Smooth muscle cell (in vitro differentiated cells): ENCODE results near the gene HOXA13. TPM values are rescaled to one million over a fixed set of nuclear protein-coding genes. Genes with fewer than 3 reads are reported as not detected.

ENCODE experiments used
- DNase-seq: peaks from one replicate; lab custom pipeline; 2025; ENCODE audit not compliant: unreplicated experiment; lab: John Stamatoyannopoulos, UW
- H2AFZ ChIP-seq: fragments of 200-600 bp; sonication (generic); 2 replicates; pipeline ENCODE4 v1.6.0; 2016; ENCODE audit warnings: antibody characterized with exemption, low read depth, mild to moderate bottlenecking
- H3F3A ChIP-seq: fragments of 200-600 bp; sonication (generic); 2 replicates; pipeline ENCODE4 v1.6.0; 2017; ENCODE audit warnings: antibody characterized with exemption, low read depth
- H3K27ac ChIP-seq: fragments of 200-600 bp; sonication (generic); 2 replicates; pipeline ENCODE4 v1.5.1; 2016; ENCODE audit warnings: low read depth, mild to moderate bottlenecking
- H3K27me3 ChIP-seq: fragments of 200-600 bp; sonication (generic); 2 replicates; pipeline ENCODE4 v1.6.1; 2016; ENCODE audit warnings: low read depth, mild to moderate bottlenecking
- H3K36me3 ChIP-seq: fragments of 200-600 bp; sonication (generic); 2 replicates; pipeline ENCODE4 v1.5.1; 2016; ENCODE audit warnings: low read depth
- H3K4me1 ChIP-seq: fragments of 200-600 bp; sonication (generic); 2 replicates; pipeline ENCODE4 v1.5.1; 2016; ENCODE audit warnings: low read depth
- H3K4me2 ChIP-seq: fragments of 200-600 bp; sonication (generic); 2 replicates; pipeline ENCODE4 v1.6.0; 2016; ENCODE audit warnings: mild to moderate bottlenecking
- H3K4me3 ChIP-seq: fragments of 200-600 bp; sonication (generic); 2 replicates; pipeline ENCODE4 v1.5.1; 2016; ENCODE audit warnings: mild to moderate bottlenecking
- H3K79me2 ChIP-seq: fragments of 200-600 bp; sonication (generic); 2 replicates; pipeline ENCODE4 v1.6.0; 2016; ENCODE audit warnings: low read depth, mild to moderate bottlenecking
- H3K9ac ChIP-seq: fragments of 200-600 bp; sonication (generic); 2 replicates; pipeline ENCODE4 v1.6.0; 2016; ENCODE audit warnings: low read depth
- H3K9me3 ChIP-seq: fragments of 200-600 bp; sonication (generic); replicated peaks from 2 replicates; pipeline ENCODE4 v1.5.1; 2016; ENCODE audit warnings: low read depth
- H4K20me1 ChIP-seq: fragments of 200-600 bp; sonication (generic); 2 replicates; pipeline ENCODE4 v1.6.0; 2016; ENCODE audit warnings: low read depth
- WGBS: methylation state at CpG from one replicate; pipeline ENCODE4 v1.1.7; 2016; ENCODE audit warnings: low lambda C conversion rate; 5-methylcytosine and 5-hydroxymethylcytosine counted together
- polyA plus RNA-seq: library from polyadenylated mRNA; unstranded; fragments of >200 nt; fragmentation: Nextera tagmentation; extraction: Ambion mirVana; gene quantifications from 2 replicates; pipeline ENCODE4 v1.2.1, GENCODE V29; 2016
- total RNA-seq: library from RNA; depleted of rRNA; stranded (reverse); fragments of >200 nt; gene quantifications from 2 replicates; pipeline ENCODE4 v1.2.3, GENCODE V29; 2014
- TF ChIP-seq, protein P1 (sequence below): fragments of 200-600 bp; sonication (generic); IDR thresholded peaks from 2 replicates; pipeline ENCODE4 v1.5.1; 2017; ENCODE audit warnings: borderline replicate concordance, mild to moderate bottlenecking, antibody characterized with exemption; ENCODE audit not compliant: insufficient read depth, poor library complexity, severe bottlenecking

The HOXA13 gene
- total and polyA plus RNA-seq, 2 experiments from 2014 or later = 10.0 to 14.2 TPM

DNA sequence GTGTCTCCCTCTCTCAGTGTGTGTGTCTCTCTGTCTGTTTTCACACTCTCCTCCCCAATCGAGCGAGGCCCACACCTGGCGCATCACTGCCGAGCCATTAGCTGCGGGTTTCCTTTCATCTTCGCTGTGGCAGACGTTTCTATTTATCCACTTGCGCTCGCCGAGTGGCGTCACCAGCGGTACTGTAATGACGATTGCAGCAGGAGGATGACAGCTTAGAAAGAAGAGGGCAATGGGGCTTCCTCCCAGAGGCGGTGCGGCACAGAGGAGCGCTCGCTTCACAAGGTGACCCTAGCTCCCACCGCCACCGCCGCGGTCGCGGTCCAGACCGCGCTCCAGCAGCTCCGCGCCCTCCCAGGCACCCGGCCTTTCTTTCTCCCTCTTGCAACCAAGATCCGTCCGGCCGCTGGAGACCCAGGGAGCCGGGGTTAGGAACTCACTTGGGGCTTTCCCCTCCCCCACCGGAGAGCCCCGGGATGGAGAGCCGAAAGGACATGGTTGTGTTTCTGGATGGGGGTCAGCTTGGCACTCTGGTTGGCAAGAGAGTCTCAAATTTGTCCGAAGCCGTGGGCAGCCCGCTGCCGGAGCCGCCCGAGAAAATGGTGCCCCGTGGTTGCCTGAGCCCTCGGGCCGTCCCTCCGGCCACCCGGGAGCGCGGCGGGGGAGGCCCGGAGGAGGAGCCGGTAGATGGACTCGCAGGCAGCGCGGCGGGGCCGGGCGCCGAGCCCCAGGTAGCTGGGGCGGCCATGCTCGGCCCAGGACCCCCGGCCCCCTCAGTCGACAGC lies 42.9 kb upstream of the HOXA13 start, which contains the start of gene EVX1:
Gene EVX1, plus strand, starts transcription at position 248 of the 785 bp plus-strand sequence. Its CDS starts 229 bp downstream, at position 477.
- H3K4me1 ChIP-seq = peaks cover 44% of the 10 kb centered on the region
- peaks cover 15% of the 10 kb centered on the region for H3F3A ChIP-seq
- no peaks in the 10 kb centered on the region for H4K20me1 ChIP-seq
- no peak for DNase-seq
- under 1% methylated on average over 61 of the region's 62 CpGs for WGBS
- peak within 1 kb of the TSS; percentile 97 for H3K4me2 ChIP-seq
- peaks cover 37% of the 10 kb centered on the region for H3K79me2 ChIP-seq
- peak within 1 kb of the TSS; percentile 44 for H3K9ac ChIP-seq
- H3K27me3 ChIP-seq = peaks cover 54% of the 10 kb centered on the region
- peak within 1 kb of the TSS; percentile 72 for H3K4me3 ChIP-seq
- TF ChIP-seq, protein P1, sequence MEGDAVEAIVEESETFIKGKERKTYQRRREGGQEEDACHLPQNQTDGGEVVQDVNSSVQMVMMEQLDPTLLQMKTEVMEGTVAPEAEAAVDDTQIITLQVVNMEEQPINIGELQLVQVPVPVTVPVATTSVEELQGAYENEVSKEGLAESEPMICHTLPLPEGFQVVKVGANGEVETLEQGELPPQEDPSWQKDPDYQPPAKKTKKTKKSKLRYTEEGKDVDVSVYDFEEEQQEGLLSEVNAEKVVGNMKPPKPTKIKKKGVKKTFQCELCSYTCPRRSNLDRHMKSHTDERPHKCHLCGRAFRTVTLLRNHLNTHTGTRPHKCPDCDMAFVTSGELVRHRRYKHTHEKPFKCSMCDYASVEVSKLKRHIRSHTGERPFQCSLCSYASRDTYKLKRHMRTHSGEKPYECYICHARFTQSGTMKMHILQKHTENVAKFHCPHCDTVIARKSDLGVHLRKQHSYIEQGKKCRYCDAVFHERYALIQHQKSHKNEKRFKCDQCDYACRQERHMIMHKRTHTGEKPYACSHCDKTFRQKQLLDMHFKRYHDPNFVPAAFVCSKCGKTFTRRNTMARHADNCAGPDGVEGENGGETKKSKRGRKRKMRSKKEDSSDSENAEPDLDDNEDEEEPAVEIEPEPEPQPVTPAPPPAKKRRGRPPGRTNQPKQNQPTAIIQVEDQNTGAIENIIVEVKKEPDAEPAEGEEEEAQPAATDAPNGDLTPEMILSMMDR = no peak
- no peak within 1 kb of the TSS for H3K27ac ChIP-seq
- H3K9me3 ChIP-seq = no peaks in the 10 kb centered on the region
- peak within 1 kb of the TSS; percentile 94 for H2AFZ ChIP-seq
- no peaks in the 10 kb centered on the region for H3K36me3 ChIP-seq

DNA sequence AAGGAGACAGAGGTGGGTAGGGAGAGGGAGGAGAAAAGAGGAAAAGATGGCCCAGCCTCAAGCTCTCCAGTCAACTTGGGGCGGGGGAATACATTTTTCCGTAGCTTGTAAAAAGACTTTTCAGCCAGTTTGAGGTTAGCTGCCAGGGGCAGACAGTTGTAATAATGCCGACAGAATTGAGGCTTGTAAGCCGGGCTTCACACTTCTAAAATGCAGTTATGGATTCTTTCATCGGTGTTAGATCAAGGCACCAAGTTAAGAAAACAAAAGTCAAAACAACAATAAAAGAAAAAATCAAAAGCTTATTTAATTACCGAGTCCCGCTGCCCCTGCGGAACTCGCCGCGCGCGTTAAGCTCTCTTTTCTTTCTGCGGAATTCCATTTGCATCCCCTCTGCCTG lies 42.3 kb upstream of the HOXA13 start:
- no peaks in the 10 kb centered on the region for H3K9me3 ChIP-seq
- peak overlapping the region; percentile 44 for H3K9ac ChIP-seq
- peak overlapping the region; percentile 94 for H2AFZ ChIP-seq
- H3K4me1 ChIP-seq = peaks cover 44% of the 10 kb centered on the region
- H3F3A ChIP-seq = peaks cover 15% of the 10 kb centered on the region
- no peaks in the 10 kb centered on the region for H4K20me1 ChIP-seq
- peaks cover 37% of the 10 kb centered on the region for H3K79me2 ChIP-seq
- peaks cover 48% of the 10 kb centered on the region for H3K27me3 ChIP-seq
- H3K4me2 ChIP-seq = peak overlapping the region; percentile 97
- no peak for DNase-seq
- H3K36me3 ChIP-seq = no peaks in the 10 kb centered on the region
- H3K27ac ChIP-seq = no peak overlapping the region
- peak overlapping the region; percentile 72 for H3K4me3 ChIP-seq
- WGBS = under 1% methylated on average over 14 of the region's 14 CpGs
- TF ChIP-seq, protein P1 = no peak

DNA sequence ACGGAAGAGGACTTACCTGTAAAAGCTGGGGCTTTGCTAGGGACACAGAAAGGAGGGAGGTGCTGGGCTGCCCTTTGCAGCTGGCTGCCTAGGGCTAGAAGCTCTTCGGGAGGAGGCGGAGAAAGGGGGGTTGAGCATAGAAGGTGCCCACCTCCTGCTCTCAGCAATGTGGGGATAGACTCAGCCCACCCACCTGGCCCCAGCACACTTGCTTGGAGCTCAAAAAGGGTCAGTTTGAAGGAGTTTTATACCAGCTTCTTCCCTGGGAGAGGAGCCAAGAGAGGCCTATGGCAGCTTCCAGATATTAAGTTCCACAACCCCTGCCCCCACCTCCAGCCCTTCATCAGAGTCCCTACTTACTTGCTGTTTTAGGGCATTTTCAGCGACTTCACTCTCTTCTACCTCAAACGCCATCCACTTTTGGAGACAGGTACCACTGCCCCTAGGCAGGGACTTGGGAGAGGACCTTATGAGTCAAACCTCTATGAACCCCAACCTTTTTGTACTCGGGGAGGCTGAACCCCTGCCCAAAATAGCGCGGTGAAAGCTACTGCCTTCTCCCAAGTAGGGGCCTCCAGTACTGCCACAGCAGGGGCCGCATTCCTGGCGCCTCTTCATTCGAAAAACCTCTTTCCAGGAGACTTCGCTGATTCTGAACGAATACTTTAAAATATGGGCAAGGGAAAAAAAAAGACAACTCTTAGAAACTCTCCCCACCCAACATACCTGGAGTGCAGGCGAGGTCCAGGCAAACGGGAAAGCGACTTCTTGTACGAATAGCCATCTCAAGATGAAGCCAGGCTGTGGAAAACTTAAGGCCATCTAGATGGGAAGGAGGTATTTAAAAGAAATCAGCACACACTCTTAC lies 41.5 kb upstream of the HOXA13 start:
- Histone ChIP-seq H3K9me3 (no peaks in the 10 kb centered on the region), H4K20me1 (no peaks in the 10 kb centered on the region), H3K4me3 (peak overlapping the region; percentile 72), H3K9ac (no peak overlapping the region), H3K27me3 (peaks cover 41% of the 10 kb centered on the region), H3F3A (peaks cover 22% of the 10 kb centered on the region), H3K27ac (no peak overlapping the region), H3K36me3 (no peaks in the 10 kb centered on the region), H3K4me2 (peak overlapping the region; percentile 97), H3K79me2 (peaks cover 37% of the 10 kb centered on the region), H2AFZ (no peak overlapping the region), H3K4me1 (peaks cover 44% of the 10 kb centered on the region)
- DNase-seq = no peak
- TF ChIP-seq, protein P1 = no peak
- 10% methylated on average over 17 of the region's 17 CpGs for WGBS
